HG03439 (cell line): ENCODE data around the gene FAM89A.
"Not testable (repeated sequence)": the region's sequence is repeated elsewhere in the genome, so short reads cannot be mapped to it uniquely, and the experiment has no call there.

ENCODE experiments used
- ATAC-seq: cut with Tn5 transposase; IDR thresholded peaks from one replicate; pipeline ENCODE4 v1.9.1; 2021; ENCODE audit warnings: mild to moderate bottlenecking, moderate library complexity; ENCODE audit not compliant: unreplicated experiment

The FAM89A gene

DNA sequence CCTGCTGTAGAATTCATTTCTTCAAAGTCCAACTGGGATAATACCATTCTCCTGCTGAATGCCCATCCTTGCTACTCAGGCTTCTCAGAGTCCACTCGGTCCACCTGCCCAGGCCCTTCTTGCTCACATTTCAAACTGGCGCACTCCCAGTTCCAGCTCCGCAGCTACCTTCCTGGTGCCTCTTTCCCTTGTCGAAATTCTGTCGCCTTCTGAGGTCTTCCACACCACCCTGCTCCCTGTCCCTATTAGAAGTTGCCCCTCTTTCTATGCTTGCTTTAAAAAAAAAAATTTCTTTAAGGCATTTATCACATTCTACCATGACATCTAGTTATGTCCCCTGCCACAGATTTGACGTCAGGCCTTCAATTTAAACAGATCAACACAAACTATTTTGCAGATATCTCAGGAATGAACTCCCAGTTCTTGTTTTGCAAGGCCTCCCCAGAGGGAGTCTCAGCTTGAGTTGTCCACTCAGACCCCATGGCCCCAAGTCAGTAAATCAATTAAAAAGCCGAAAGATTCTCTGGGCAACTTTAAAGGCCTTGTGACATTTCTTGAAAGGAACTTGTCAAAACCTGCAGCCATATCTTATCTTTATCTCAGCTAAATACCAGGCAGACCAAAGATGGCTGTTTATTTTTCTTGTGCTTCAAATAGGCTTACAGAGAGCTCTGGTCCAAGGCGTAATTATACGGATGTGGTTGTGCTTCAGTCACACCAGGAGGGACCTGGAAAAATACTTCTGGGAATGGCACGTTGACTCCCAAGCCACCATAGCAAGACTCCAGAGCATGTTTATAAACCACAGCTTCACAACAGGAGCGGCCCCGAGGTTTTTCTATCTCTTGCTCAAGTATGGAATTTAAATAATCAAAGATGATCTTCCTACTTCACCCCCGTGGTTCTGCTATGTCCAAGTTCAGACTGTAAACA is 2.2 kb downstream of the FAM89A start:
- no peak for ATAC-seq

DNA sequence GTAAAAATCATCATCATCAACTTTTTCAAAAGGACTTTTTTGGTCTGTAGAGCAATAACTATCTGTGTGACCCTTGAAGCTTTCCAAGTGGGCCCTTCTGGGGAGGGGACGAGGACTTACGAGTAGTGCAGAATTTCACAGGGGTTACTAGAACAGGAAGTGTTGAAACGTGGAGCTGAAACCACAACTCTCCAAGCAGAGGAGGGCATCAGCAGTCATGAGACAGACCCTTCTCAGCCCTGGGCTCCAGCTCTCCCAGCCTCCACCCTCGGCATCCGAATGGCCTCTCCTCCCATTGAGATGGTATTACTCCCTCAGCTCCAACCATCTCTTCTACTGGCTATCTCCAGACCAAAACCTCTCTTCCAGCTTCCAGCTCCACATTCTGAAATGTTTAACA is 3.6 kb downstream of the FAM89A start:
- ATAC-seq, result no peak

DNA sequence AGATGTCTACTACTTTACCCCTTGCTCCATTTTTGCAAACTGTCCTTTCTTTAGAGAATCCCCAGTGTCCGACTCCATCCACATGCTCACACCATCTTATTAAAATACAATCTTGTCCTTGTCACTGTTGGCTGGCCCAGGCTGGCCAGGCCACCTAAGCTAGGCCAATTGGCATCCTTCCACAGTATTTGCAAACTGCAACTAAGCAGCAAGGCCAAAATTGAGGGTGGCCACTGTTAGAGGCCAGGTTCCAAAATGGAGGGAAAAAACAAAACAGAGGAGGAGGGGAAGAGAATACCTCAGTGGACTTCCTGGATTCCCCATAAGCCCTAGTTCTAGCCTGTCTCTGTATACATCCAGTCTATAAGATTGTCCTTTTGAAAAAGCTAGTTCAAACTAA is 4.3 kb downstream of the FAM89A start:
- ATAC-seq, result no peak

DNA sequence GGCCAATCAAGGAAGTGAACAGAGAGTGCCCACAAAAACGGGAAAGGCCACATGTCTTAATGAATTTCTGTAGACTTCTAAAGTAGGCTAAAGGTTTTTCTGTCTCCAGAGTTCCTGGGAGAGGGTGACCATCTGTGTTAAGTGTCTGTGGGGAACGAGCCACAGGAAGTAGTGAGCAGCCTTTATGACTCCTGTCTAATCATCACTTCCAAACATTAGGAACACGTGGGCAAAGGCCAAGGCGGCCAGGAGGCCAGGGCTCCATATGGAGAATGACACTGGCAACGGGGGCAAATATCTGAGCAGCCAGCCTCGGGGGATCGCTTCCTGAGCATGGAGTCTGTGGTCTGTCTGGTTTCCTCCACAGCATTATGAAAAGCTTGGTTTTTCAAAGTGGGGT is 7.1 kb downstream of the FAM89A start:
- no peak for ATAC-seq

DNA sequence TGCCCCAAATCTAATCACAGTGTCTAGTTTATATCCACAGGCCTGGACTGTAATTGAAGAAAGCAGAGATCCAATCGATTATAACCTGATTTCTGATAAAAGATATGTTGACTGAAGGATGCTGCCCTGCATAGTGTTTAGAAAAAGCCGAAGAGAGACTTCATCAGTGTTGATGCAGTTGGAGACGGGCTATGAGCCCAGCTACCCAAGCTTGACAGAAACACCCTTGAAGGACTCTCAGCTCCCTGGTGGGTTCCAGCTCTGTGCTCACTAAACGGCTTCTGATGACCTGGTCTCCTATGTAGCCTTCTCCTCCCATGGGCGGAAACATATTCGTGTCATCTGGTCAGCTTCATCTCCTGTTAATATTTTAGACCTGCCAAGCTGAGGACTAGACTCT is 10.2 kb downstream of the FAM89A start:
- ATAC-seq, result no peak

DNA sequence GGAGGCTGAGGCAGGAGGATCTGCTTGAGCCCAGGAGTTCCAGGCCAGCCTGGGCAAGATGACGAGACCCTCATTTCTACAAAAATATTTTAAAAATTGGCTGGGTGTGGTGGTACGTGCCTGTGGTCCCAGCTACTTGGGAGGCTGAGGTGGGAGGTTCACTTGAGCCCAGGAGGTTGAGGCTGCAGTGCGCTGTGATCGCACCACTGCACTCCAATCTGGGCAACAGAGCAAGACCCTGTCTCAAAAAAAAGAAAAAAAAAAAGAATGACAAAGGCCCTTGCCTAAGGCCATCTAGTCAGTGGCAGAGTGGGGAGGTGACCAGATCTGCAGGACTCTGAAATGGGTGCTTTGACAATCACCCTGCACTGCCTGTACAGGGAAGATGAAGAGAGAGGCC is 10.8 kb downstream of the FAM89A start:
- not testable (repeated sequence) for ATAC-seq

DNA sequence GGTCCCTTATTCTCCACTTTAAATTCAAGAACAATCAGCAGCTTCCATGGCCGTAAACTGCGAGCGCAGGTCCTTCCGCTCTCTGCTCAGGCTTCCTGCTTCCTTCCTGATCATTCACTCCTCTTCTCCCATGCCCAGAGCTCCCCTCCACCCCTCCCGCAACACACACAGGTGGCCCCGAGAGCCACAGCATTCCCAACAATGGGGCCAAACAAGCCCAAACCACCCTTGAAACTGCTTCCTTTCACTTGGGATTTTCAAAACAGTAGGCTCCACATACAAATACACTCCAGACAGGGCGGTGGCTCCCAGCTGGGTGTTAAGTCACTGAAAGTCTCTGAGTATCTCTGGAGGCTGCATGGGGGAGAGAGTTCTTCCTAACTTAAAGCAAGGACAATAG is 11.4 kb downstream of the FAM89A start:
- no peak for ATAC-seq

DNA sequence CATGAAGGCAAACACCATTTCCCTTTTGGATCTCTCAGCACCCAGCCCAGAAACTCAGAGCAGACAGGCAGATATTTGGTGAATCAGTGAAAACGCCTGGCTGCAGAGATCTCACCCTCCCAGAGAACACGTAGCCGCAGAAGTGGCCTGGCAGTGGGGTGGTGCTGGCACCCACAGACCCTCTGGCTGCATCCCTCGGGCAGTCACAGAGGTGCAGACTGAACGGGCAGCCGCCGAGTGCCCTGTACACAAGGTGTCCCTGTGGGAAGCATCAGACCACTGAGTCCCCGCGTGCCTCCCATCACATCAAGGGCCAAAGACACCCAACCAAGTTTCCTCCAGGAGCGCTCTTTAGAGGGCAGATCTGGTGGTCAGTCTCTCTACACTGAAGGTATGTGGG is 12.1 kb downstream of the FAM89A start:
- no peak for ATAC-seq

DNA sequence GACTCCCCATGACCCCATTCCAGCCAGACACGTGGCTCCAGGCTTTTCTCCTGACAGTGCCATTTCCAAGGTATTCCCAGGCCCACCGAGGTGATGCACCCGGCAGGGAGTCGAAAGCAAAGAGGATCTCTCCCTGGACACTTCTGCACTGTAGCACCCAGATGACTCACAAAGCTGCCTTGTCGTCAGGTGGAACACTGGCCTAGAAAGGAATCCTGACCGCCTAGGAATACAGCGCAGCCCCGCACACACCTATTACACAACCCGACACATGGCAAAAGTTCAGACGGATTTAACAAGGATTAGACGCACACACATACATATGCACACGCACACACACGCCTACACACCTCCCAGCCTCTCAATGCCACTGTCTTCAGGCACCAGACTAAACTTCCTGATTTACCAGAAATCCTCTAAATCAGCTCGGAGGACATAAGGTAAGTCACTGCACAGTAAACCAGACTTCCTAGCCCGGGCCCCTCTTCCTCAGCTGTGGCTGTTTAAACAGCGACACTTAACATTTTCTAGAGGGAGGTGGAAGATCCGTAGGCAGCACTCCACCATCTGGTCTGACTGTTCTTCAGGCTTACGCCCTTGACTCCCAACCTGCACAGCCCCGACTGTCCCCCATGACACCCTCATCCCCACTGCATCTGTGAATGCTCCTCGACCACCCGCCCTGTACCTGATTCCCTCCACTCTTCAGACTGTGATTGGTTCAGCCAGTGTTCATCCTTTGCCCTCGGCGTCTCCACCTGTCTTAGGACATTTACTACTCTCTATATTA is 12.7 kb downstream of the FAM89A start:
- ATAC-seq, result no peak

DNA sequence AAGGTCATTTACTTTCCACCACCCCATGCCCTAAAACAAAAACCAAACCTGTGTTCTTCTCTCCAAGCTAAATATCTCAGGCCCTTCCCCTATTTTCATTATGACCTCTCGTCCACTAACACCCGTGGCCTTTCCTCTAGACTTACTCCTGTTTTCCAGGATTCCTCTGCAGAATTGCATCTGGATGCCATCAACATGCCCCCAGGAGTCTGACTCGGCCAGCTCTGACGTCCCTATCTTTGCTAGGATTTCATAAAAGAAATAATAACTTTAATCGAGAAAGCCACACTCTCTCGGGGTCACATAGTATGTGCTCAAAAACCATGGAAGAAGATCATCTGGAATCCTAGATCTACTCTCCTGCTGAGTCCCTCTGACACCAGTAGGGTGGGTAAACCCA is 13.5 kb downstream of the FAM89A start:
- no peak for ATAC-seq

DNA sequence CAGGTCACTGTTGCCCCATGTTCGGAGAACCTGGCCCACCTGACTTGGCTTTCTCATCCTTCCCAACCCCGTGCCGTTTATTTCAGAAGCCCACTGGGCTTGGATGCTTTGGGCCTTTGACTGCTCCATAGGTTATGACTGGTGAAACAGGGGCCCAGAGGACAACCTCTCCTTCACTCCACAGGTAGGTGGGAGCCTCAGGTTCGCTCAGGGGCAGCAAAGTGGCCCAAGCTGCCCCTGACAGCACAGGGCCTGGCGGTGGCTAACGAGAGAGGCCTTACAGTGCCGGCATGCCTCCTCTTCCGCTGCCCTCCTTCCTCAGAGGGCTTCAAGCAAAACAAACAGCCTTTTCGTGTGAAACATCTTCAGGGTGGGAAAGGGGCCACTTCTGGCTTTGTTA is 16.9 kb downstream of the FAM89A start:
- ATAC-seq, result no peak

DNA sequence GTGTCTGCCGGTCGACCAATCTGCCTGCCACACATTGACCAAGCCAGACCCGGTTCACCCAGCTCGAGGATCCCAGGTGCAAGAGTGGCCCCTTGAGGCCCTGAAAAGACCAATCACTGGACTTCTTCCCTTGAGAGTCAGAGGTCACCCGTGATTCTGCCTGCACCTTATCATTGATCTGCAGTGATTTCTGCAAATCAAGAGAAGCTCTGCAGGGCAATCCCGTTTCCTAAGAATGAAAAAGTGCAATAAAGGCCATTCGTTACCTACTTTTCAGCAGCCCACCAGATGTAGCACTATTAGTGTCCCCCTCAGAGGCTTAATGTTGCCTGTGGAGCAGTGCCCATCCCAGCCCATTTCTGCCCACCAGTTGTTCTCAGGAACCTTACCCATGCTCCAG is 17.5 kb downstream of the FAM89A start:
- not testable (repeated sequence) for ATAC-seq

DNA sequence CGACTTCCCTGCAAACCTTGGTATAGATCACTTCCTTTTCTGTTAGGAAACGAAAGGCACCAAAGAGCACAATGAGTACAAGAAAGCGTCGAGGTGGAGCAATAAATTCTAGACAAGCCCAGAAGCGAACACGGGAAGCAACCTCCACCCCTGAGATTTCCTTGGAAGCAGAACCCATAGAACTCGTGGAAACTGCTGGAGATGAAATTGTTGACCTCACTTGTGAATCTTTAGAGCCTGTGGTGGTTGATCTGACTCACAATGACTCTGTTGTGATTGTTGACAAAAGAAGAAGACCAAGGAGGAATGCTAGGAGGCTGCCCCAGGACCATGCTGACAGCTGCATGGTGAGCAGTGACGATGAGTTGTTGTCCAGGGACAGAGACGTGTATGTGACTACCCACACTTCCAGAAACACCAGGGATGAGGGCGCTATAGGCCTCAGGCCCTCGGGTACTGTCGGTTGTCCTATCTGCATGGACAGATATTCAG is 18.5 kb downstream of the FAM89A start:
- ATAC-seq, result no peak

DNA sequence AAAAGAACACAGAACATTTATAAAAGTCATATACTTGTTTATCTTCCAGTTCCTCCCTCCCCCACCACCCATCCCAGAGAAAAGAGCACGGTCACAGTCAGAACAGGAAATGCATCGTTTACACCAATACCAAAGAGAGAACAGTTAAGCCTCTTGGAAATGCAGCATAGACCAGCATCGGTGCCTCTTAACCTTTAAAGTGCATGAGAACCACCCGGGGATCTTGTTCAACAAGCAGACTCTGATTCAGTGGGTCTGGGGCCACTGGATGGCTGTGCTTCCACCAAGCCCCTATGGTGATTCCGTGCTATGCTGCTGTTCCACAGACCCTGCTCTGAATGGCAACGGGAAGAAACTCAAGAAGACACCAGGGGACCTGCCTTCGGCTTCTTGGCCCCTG is 19.2 kb downstream of the FAM89A start:
- ATAC-seq, result no peak

DNA sequence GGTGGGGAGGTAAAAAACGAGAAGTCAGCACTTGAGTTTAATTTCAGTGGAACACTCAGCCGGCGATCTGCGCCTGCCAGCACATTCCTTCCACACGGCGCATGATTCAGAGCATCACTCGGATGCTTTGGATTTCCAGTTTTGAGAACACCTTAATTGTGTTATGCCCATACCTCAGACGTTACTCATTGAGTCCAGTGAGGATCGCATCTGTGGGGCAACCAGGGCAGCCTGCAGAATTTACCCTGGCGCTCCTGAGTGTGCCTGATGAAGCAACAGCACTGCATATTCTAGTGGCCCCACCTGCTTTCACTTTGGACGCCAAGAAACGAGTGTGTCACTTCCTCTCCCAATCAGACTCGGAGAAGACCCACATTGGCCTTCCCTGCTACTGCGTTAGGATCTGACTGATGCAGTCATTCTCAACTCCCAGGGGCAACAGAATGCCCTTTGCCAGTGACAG is 19.9 kb downstream of the FAM89A start:
- no peak for ATAC-seq

DNA sequence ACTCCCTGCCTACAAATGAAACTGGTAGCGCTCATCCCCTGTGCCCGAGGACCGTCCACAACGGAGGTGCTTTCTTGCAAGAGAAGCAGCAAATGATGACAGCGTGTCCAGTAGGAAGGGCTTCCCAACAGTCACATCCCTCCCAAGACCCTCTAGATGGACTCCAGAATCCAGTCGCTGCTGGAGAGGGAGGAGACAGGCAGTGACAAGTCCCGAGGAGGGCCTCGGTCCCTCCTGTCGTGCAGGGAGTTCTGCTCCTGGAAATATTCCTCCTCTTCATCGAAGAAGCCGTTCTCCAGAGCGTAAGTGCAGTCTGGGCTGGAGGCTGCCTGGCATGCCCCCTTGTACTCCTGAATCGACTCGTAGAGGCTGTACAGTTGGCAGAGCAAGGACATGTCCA is 20.3 kb downstream of the FAM89A start:
- ATAC-seq, result no peak

DNA sequence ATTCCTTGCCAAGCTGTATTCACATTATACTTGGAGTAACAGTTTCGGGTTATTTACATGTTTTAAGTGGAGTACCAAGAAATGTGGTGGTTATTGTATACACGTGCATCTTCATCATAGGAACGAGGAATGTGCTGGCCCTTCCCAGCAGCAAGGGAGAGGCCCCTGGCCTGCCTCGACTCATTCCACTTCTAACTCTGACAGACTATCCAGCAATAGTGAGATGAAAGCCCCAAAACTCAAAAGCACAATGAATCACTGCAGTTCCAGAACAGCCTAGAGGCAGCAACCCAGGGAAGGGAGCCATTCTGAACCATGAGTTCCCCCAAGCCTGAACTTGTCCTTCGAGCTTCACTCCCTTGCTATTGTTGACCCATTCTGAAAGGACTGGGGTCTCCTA is 23.1 kb downstream of the FAM89A start:
- ATAC-seq, result no peak

DNA sequence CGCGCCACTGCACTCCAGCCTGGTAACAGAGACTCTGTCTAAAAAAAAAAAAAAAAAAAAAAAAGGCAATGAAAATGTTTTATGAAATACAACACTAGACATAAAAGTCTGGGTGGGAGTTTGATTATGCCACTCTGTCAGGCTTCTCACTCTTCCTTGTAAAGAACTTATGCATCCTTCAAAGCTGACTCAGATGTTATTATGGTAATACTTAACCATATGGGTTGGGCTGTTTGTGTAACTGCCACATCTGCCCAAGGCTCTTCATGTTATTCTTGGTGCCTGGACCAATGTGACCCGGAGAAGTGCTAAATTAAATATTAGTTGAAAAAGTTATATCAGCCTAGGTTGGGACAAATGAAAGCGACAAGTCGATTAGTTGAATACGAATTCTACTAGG is 23.8 kb downstream of the FAM89A start:
- no peak for ATAC-seq

DNA sequence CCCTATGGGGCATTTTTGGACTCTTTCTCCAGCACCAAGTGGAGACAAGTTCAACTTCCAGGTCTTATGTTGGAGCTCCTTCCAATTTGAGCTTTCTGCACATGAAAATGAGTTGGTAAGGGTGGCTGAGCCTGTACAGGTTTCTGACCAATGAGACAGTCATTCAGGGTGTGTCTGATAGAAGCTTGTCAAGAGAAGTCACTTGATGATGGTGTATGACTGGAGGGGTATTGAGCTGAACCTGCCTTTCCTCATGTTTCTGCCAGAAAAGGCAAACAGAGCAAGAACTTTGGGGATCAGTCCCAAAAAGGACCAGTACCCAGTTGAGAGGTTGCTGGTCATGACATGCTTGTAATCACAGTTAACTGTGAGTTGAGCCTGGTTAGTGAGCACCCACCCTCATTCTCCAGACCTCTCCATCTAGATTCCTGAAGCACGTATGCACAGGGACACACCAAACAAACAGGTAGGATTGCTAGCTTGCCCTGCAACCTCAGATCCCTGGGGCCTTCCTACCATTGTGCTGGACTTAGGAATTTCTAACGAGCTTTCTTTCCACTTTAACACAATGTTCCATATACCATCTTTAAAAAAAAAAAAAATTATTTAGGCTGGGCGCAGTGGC is 26.6 kb downstream of the FAM89A start:
- ATAC-seq, result no peak

DNA sequence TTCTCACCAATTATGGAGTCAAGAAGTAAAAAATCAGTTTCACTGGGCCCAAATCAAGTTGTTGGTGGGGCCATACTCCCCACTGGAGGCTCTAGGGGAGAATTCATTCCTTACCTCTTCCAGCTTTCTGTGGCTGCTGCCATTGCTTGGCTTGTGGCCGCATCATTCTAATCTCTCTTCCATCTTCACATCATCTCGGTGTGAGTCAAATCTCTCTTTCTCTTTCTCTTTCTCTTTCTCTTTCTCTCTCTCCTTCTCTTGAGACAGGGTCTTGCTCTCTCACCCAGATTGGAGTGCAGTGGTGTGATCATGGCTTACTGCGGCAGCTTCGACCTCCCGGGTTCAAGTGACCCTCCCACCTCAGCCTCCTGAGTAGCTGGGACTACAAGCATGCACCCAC is 28.1 kb downstream of the FAM89A start:
- no peak for ATAC-seq

DNA sequence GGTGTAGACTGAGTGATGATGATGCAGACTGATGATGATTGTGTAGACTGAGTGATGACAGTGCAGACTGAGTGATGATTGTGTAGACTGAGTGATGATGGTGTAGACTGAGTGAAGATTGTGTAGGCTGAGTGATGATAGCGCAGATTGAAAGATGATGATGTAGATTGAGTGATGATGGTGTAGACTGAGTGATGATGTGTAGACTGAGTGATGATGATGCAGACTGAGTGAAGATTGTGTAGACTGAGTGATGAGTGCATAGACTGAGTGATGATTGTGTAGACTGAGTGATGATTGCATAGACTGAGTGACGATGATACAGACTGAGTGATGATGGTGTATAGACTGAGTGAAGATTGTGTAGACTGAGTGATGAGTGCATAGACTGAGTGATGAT is 28.7 kb downstream of the FAM89A start:
- no peak for ATAC-seq
